Neural cell (in vitro differentiated cells): ENCODE results near the gene ARHGAP18.

Experiments
- EZH2 ChIP-seq: fragments of 200-600, 300-800 bp; shearing (Covaris generic), sonication (generic); IDR thresholded peaks from 2 replicates; pipeline ENCODE4 v1.6.1; 2014; ENCODE audit warnings: antibody characterized with exemption, low read length, borderline replicate concordance, mild to moderate bottlenecking; ENCODE audit not compliant: insufficient read depth, poor library complexity, severe bottlenecking
- POLR2AphosphoS5 ChIP-seq: IDR thresholded peaks from 2 replicates; pipeline ENCODE4 v1.6.1; 2012
- RAD21 ChIP-seq: fragments of 450-650 bp; conservative IDR thresholded peaks from 2 replicates; pipeline ENCODE4 v1.6.1; 2014; ENCODE audit warnings: antibody characterized with exemption, mild to moderate bottlenecking, moderate library complexity
- SMC3 ChIP-seq: fragments of 450-650 bp; conservative IDR thresholded peaks from 2 replicates; pipeline ENCODE4 v1.6.1; 2014; ENCODE audit warnings: antibody characterized with exemption, mild to moderate bottlenecking, moderate library complexity; ENCODE audit not compliant: poor library complexity
- TAF1 ChIP-seq: IDR thresholded peaks from 2 replicates; pipeline ENCODE4 v1.6.1; 2012; ENCODE audit warnings: low read depth
- TF ChIP-seq, protein P1 (sequence below): fragments of 450-650 bp; IDR thresholded peaks from 2 replicates; pipeline ENCODE4 v1.5.1; 2014; ENCODE audit warnings: antibody characterized with exemption, mild to moderate bottlenecking, moderate library complexity; ENCODE audit not compliant: poor library complexity, severe bottlenecking

DNA sequence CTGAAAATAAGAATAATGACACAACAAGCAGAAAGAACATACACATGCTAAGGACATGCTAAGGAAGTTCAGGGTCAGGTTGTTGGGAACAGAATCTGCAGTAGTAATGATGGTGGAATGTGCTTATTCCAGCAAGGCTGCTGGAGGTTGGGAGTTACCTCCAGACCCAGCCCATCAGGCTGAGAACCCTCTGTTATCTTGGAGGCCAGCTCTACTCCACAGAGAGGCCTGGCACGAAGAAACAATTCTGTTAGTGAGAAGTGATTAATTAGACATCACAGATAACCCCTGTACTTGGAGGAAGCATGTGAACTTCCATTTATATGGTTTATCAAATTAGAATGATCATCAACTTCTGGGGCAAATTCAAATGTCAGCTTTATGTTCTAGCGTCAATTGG, 22.1 kb upstream of the ARHGAP18 start:
- TF ChIP-seq, protein P1, sequence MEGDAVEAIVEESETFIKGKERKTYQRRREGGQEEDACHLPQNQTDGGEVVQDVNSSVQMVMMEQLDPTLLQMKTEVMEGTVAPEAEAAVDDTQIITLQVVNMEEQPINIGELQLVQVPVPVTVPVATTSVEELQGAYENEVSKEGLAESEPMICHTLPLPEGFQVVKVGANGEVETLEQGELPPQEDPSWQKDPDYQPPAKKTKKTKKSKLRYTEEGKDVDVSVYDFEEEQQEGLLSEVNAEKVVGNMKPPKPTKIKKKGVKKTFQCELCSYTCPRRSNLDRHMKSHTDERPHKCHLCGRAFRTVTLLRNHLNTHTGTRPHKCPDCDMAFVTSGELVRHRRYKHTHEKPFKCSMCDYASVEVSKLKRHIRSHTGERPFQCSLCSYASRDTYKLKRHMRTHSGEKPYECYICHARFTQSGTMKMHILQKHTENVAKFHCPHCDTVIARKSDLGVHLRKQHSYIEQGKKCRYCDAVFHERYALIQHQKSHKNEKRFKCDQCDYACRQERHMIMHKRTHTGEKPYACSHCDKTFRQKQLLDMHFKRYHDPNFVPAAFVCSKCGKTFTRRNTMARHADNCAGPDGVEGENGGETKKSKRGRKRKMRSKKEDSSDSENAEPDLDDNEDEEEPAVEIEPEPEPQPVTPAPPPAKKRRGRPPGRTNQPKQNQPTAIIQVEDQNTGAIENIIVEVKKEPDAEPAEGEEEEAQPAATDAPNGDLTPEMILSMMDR = no peak
- TF ChIP-seq POLR2AphosphoS5 = no peak
- TF ChIP-seq SMC3 = no peak
- no peak for TF ChIP-seq RAD21
- no peak for TF ChIP-seq TAF1
- no peak for TF ChIP-seq EZH2
